HG03460 (cell line): ENCODE data around the gene CNN2.

ENCODE experiments used
- ATAC-seq: cut with Tn5 transposase; IDR thresholded peaks from one replicate; pipeline ENCODE4 v1.9.1; 2021; ENCODE audit not compliant: unreplicated experiment

The CNN2 gene

DNA sequence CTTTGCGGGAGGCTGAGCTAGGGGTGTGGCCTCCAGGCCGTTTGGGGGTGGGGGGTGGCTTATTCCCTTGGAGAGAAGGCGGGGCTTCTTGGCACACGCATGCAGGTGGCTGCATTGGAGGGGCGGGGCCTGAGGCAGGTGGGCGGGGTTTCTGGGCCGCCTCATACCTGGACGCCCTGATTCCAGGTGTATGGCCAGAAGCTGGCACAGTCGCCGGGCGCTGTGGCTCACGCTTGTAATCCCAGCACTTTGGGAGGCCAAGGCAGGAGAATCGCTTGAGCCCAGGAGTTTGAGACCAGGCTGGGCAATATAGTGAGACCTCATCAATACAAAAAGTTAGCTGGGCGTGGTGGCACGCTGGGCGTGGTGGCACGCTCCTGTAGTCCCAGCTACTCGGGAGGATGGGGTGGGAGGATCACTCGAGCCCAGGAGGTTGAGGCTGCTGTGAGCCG, 21.3 kb downstream of the CNN2 start:
- no peak for ATAC-seq

DNA sequence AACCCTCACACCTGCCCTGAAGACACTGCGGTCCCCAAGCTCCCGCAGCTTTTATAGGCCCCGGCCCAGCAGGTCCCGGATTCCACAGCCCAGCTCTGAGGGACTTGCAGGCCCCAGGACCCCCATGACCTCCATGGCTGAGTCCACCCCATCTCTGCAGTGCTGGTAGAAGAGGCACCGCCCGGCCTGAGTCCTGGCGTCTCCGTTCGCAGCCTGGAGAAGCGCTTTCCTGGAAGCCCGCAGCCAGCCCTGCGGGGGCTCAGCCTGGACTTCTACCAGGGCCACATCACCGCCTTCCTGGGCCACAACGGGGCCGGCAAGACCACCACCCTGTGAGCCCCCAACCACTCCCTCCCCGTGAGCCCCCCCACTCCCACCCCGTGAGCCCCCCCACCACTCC, 22.7 kb downstream of the CNN2 start:
- ATAC-seq: no peak

DNA sequence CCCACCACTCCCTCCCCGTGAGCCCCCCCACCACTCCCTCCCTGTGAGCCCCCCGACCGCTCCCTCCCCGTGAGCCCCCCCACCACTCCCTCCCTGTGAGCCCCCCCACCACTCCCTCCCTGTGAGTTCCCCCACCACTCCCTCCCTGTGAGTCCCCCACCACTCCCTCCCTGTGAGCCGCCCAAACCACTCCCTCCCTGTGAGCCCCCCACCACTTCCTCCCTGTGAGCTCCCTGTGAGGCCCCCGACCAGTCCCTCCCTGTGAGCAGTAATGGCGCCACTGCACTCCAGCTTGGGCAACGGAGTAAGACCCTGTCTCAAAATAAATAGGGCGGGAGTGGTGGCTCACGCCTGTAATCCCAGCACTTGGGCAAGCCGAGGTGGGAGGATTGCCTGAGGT, 23.4 kb downstream of the CNN2 start:
- no peak for ATAC-seq

DNA sequence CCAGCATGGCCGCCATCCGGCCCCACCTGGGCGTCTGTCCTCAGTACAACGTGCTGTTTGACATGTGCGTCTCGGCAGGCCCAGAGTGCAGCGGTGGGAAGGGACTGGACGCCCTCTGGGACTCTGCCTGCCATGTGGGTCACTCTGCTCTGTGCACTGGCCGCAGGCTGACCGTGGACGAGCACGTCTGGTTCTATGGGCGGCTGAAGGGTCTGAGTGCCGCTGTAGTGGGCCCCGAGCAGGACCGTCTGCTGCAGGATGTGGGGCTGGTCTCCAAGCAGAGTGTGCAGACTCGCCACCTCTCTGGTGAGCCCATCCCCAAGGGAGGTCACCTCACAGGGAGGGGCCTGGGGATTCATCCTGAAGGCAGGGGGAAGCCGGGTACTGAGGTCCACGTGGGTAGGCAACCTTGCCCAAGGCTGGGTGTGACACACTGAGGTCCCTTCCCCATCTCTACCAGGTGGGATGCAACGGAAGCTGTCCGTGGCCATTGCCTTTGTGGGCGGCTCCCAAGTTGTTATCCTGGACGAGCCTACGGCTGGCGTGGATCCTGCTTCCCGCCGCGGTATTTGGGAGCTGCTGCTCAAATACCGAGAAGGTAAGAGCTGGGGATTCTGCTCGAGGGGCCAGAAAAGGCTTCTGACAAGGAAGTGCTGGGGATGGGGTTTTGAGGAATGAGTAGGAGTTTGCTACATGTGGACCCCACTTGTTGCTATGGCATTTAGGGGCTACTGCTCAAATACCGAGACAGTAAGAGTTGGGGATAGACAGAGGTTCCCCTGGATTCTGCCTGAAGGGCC, 24.8 kb downstream of the CNN2 start:
- ATAC-seq: no peak

DNA sequence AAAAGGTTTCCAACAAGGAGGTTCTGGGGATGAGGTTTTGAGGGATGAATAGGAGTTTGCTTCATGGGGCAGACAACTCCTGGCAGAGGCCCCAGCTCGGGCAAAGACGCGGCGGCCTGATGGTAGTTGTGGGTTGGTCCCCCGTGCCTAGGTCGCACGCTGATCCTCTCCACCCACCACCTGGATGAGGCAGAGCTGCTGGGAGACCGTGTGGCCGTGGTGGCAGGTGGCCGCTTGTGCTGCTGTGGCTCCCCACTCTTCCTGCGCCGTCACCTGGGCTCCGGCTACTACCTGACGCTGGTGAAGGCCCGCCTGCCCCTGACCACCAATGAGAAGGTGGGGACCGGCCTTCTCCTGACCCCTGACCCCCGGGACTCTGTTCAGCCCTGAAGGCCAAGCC, 25.4 kb downstream of the CNN2 start:
- ATAC-seq: no peak

DNA sequence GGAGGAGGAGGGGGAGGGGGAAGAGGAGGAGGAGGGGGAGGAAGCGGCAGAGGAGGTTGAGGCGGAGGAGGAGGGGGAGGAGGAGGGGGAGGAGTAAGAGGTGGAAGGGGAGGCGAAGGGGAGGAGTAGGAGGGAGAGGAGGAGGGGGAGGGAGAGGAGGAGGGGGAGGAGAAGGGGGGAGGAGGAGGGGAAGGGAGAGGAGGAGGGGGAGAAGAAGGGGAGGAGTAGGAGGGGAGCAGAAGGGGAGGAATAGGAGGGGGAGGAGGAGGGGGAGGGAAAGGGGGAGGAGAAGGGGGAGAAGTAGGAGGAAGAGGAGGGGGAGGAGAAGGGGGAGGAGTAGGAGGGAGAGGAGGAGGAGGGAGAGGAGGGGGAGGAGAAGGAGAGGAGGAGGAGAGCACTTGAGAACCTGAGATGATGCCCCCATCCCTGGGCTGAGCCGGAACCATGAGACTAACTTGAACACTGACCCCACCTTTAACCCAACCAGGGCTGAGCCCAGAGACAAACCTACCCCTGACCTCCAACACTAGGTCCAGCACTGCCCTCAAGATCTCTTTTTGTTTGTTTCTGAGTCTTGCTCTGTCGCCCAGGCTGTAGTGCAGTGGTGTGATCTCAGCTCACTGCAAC, 26.1 kb downstream of the CNN2 start:
- no peak for ATAC-seq

DNA sequence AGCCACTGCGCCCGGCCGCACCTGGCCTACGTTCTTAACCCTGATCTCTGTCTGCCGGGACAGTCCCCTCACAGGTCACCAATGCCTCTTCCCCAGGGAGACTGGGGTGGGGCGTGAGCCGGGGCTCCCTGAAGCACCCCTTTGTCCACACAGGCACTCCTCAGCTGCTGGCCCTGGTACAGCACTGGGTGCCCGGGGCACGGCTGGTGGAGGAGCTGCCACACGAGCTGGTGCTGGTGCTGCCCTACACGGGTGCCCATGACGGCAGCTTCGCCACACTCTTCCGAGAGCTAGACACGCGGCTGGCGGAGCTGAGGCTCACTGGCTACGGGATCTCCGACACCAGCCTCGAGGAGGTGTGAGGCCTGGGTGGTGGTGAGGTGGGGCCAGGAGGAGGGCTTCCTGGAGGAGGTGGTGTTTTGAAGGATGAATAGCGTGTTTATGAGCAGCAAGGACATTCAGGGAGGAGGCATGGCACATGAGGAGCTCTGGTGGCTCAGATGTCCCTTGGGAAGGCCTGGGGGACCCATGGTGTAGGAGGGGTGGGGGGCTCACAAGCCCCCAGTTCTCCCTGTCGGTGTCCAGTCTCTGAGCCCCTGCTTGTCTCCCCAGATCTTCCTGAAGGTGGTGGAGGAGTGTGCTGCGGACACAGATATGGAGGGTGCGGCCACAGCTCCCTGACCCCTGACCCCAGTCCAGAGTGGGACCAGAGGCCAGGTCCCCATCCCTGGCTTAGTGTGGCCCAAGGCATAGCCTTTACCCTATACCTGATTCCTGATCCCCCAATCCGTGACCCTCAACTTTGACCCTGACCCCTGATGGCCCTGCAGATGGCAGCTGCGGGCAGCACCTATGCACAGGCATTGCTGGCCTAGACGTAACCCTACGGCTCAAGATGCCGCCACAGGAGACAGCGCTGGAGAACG, 27.0 kb downstream of the CNN2 start:
- ATAC-seq: no peak

DNA sequence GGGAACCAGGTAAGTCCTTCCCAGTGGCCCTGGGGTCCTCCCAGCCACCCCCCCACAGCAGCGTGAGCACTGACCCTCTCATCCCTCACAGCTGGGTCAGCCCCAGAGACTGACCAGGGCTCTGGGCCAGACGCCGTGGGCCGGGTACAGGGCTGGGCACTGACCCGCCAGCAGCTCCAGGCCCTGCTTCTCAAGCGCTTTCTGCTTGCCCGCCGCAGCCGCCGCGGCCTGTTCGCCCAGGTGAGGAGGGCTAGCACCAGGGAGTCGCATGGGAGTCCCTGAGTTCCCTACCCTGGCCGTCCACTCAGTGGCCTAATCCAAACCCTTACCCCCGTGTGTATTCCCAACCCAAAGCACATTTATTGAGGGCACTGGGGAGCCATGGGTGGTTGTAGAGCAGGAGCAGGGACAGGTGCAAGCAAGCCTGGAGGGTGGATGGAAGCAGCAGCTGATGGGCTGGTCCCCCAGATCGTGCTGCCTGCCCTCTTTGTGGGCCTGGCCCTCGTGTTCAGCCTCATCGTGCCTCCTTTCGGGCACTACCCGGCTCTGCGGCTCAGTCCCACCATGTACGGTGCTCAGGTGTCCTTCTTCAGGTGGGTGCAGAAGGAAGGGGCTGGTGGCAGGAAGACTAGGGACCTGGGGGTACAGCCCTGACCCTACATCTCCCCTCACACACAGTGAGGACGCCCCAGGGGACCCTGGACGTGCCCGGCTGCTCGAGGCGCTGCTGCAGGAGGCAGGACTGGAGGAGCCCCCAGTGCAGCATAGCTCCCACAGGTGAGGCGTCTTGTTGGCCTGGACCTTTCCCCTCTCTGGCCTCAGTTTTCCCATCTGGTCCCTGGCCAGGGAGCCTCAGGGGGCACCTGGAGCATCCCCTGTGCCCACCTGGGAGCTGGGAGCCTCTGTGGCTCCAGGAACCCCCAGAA, 28.0 kb downstream of the CNN2 start:
- no peak for ATAC-seq

DNA sequence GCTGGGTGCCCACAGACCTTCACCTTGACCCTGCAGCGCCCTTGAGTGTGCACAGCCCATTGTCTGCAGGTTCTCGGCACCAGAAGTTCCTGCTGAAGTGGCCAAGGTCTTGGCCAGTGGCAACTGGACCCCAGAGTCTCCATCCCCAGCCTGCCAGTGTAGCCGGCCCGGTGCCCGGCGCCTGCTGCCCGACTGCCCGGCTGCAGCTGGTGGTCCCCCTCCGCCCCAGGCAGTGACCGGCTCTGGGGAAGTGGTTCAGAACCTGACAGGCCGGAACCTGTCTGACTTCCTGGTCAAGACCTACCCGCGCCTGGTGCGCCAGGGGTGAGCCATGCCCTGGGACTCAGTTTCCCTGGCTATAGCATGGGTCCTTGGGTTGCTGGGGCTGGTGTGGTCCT, 28.6 kb downstream of the CNN2 start:
- no peak for ATAC-seq

DNA sequence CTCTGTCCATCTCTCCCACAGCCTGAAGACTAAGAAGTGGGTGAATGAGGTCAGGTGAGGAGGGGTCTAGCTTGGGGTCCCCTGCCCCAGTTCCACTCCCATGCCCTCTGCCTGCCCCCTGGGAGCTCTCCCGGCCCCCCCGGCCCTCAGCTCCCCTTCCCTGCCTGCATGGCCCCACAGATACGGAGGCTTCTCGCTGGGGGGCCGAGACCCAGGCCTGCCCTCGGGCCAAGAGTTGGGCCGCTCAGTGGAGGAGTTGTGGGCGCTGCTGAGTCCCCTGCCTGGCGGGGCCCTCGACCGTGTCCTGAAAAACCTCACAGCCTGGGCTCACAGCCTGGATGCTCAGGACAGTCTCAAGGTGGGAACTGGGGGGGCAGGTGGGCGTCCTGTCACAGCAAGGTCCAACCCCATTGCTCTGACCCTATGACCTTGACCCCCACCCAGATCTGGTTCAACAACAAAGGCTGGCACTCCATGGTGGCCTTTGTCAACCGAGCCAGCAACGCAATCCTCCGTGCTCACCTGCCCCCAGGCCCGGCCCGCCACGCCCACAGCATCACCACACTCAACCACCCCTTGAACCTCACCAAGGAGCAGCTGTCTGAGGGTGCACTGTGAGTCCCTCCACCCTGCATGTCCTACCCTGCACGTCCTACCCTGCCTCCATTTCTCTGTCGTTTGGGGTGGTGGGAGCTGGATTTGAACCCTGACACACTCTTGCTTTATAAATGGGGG, 29.6 kb downstream of the CNN2 start:
- ATAC-seq: no peak

DNA sequence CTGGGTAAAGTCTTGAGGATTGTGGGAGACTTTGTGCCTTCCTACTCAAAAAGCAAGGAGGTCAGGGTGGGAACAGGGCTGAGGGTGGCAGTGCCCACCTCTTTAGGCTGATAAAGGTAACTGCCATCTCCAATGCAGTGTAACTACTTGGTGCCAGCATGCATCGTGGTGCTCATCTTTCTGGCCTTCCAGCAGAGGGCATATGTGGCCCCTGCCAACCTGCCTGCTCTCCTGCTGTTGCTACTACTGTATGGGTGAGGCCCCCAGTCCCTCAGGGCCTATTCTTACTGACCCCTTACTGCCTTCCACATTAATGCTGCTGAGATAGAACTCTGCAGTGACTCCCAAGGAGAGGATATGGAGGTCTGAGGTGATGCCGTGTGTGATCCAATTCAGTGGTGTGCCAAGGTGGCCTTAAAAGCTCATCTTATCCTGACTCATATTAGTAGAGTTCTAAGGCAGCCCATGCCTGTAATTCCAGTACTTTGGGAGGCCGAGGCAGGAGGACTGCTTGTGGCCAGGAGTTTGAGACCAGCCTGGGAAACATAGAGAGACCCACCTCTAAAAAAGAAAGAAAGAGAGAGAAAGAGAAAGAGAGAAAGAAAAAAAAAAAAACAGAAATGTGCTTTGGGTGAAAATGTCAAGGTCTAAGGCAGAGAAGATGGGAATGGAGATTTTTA, 30.9 kb downstream of the CNN2 start:
- no peak for ATAC-seq

DNA sequence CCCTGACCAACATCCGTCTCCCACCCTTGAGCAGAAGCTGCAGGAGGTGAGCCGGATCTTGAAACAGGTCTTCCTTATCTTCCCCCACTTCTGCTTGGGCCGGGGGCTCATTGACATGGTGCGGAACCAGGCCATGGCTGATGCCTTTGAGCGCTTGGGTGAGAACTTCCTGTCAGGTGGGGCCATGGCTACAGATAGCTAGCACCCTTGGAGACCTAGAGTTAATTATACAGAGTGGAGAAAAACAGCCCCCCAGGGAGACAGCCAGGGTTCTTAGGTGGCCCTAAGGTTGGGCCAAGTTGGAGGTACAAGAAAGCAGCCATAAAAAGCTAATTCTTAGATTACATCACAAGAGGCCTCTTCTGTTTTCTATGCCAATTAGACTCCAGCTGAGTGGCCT, 31.7 kb downstream of the CNN2 start:
- no peak for ATAC-seq

DNA sequence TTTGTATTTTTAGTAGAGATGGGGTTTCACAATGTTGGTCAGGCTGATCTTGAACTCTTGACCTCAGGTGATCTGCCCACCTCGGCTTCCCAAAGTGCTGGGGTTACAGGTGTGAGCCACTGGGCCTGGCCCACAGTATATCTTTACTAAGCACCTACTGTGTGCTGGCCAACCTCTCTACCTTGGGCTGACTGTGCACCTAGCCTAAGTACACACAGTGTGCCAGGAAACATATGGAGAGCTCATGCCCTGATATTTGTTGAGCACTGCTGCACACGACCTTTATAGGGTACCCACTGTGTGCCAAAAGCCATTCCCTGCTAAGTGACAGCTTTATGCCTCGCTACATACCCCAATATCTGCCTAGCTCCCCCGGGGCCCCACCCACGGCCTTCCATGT, 34.3 kb downstream of the CNN2 start:
- ATAC-seq: no peak

DNA sequence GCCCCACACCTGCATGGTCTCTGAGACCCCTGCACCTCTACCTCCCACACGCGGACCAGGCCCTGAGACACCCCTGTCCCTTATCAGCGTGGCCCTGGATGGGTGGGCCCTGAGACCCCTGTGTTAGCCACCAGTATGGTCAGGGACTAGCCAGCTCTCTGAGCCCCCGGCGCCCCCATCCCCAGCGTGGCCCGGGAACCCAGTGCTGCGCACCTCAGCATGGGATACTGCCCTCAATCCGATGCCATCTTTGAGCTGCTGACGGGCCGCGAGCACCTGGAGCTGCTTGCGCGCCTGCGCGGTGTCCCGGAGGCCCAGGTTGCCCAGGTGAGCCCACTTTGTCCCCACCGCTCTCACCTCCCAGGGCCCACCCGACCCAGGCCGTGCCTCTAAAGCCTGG, 35.6 kb downstream of the CNN2 start:
- no peak for ATAC-seq

DNA sequence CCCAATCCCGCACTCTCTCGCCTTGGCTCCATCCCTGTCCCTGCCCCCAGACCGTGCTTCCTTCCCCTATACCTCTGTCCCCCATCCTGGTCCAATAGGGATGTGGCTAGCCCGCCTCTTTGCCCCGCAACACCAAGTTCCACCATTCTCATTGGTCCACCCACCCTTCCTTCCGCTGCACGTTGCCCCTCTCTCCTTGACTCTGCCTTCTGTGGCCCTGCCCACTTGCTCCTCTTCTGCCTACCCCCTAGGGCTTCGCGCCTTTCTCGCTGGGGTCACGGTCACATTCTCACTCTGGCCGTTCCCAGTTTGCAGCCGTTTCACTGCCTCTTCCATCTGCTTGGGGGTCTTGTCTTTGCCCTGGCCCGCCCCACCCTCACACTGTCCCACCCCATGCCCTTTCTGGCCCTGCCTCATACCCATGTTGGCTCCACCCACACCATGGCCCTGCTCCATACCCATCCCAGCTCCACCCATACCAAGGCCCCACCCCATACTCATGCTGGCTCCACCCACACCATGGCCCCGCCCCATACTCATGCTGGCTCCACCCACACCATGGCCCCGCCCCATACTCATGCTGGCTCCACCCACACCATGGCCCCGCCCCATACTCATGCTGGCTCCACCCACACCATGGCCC, 36.1 kb downstream of the CNN2 start:
- no peak for ATAC-seq

DNA sequence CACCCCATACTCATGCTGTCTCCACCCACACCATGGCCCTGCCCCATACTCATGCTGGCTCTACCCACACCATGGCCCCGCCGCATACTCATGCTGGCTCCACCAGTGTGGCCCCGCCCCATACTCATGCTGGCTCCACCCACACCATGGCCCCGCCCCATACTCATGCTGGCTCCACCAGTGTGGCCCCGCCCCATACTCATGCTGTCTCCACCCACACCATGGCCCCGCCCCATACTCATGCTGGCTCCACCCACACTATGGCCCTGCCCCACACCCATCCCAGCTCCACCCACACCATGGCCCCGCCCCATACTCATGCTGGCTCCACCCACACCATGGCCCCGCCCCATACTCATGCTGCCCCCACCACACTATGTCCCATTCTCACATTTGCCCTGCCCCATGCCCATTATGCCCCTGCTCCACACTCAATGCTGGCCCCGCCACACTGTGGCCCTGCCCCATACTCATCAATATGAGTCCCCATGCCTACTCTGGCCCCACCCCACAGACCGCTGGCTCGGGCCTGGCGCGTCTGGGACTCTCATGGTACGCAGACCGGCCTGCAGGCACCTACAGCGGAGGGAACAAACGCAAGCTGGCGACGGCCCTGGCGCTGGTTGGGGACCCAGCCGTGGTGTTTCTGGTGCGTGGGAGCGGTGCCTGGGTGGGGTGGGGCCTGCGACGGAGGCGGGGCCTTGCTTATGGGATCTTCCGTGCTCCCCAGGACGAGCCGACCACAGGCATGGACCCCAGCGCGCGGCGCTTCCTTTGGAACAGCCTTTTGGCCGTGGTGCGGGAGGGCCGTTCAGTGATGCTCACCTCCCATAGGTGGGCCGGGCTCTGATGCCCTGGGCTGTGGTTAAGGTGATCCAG, 36.9 kb downstream of the CNN2 start:
- ATAC-seq: no peak

DNA sequence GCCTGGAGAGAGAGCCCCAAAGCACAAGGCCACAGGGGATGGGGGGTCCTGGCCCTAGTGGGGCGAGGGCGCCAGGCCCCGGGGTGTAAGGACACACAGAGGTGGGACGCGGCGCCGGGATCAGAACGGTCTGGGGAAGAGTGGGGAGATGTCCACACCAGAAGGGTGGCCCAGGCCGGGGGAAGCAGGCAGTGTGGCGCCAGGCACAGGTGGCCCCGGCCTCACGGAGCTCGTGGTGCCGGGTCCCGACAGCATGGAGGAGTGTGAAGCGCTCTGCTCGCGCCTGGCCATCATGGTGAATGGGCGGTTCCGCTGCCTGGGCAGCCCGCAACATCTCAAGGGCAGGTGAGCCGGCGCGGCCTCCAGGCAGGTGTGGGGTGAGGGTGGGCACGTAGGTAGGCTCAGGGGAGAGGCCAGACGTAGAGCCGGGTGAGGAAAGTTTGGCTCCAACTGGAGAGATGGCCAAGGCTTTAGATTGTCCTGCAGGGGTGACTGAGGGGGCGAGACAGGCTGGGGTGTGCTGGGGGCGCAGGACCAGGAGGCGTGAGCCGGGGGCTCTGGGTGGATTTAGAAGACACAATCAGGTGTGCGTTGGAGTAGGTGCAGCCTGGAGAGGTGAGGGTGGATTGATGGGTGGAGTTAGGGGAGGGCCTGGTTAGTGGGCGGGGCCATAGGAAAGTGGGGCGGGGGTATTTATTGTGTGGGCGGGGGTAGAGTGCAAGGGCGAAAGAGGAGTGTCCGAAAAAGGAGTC, 37.7 kb downstream of the CNN2 start:
- no peak for ATAC-seq
